Panc1 (cell line): ENCODE results near the gene HLA-DPB1. TPM values are rescaled to one million over a fixed set of nuclear protein-coding genes. Genes with fewer than 3 reads are reported as not detected.

Experiments
- total RNA-seq: library from RNA; stranded (reverse); gene quantifications from one replicate; pipeline ENCODE4 v1.2.1, GENCODE V29; 2021; ENCODE audit not compliant: unreplicated experiment

HLA-DPB1 gene
- total RNA-seq, 1 experiment from 2014 or later: 0.64 TPM

Other genes with a start within 250 kb of the HLA-DPB1 start
- gene TAP2, start 237.3 kb upstream of the HLA-DPB1 start, total RNA-seq: 93.6 TPM
- 43.8 TPM for gene PSMB8, start 231.9 kb upstream of the HLA-DPB1 start, total RNA-seq
- gene TAP1, start 222.3 kb upstream of the HLA-DPB1 start, total RNA-seq: 74.7 TPM
- gene PSMB9, start 221.8 kb upstream of the HLA-DPB1 start, total RNA-seq: 41.5 TPM
- gene HLA-DMB, start 135.0 kb upstream of the HLA-DPB1 start, total RNA-seq: 0.44 TPM
- 2.8 TPM for gene HLA-DMA, start 122.9 kb upstream of the HLA-DPB1 start, total RNA-seq
- gene BRD2, start 107.4 kb upstream of the HLA-DPB1 start, total RNA-seq: 209 TPM
- gene HLA-DOA, start 66.4 kb upstream of the HLA-DPB1 start, total RNA-seq: 0.08 TPM
- gene HLA-DPA1, start 2.3 kb upstream of the HLA-DPB1 start, total RNA-seq: 0.69 TPM
- gene COL11A2, start 116.5 kb downstream of the HLA-DPB1 start, total RNA-seq: 0.57 TPM
- 27.4 TPM for gene RXRB, start 124.7 kb downstream of the HLA-DPB1 start, total RNA-seq
- 135 TPM for gene SLC39A7, start 124.9 kb downstream of the HLA-DPB1 start, total RNA-seq
- 7.4 TPM for gene HSD17B8, start 128.7 kb downstream of the HLA-DPB1 start, total RNA-seq
- gene RING1, start 132.5 kb downstream of the HLA-DPB1 start, total RNA-seq: 33.7 TPM
- 77.7 TPM for gene VPS52, start 195.9 kb downstream of the HLA-DPB1 start, total RNA-seq
- 1,987 TPM for gene RPS18, start 196.1 kb downstream of the HLA-DPB1 start, total RNA-seq
- gene B3GALT4, start 201.1 kb downstream of the HLA-DPB1 start, total RNA-seq: 6.0 TPM
- gene WDR46, start 213.2 kb downstream of the HLA-DPB1 start, total RNA-seq: 80.6 TPM
- gene PFDN6, start 213.6 kb downstream of the HLA-DPB1 start, total RNA-seq: 101 TPM
- gene RGL2, start 223.0 kb downstream of the HLA-DPB1 start, total RNA-seq: 84.4 TPM
- 246 TPM for gene TAPBP, start 238.1 kb downstream of the HLA-DPB1 start, total RNA-seq
- gene ZBTB22, start 241.8 kb downstream of the HLA-DPB1 start, total RNA-seq: 16.0 TPM
- 77.6 TPM for gene DAXX, start 247.0 kb downstream of the HLA-DPB1 start, total RNA-seq